Liver (tissue), 9 donors: ENCODE data around the gene NDUFB11. TPM values are rescaled to one million over a fixed set of nuclear protein-coding genes. Genes with fewer than 3 reads are reported as not detected.

Source experiments
- DNase-seq: peaks from one replicate; pipeline ENCODE4 v3.0.0-alpha.2; 2017; ENCODE audit warnings: low spot score
- H3K27ac ChIP-seq, 2 donors: one replicate each; pipeline ENCODE4 v1.7.0; 2013; ENCODE audit warnings: inconsistent platforms in 2 of 2, low read length in 2 of 2, control low read depth in 1 of 2, low read depth in 1 of 2, mild to moderate bottlenecking in 1 of 2
- H3K27me3 ChIP-seq, 4 donors: one replicate each; pipeline versions ENCODE4 v1.6.1 to v1.7.0; 2013; ENCODE audit warnings: low read length in 3 of 4, inconsistent platforms in 1 of 4, mild to moderate bottlenecking in 1 of 4, moderate library complexity in 1 of 4; ENCODE audit not compliant: control insufficient read depth in 4 of 4, insufficient read depth in 4 of 4
- H3K36me3 ChIP-seq, 4 donors: one replicate each; pipeline versions ENCODE4 v1.6.1 to v1.7.0; 2013; ENCODE audit warnings: low read length in 3 of 4, mild to moderate bottlenecking in 3 of 4, low read depth in 1 of 4, moderate library complexity in 1 of 4; ENCODE audit not compliant: control insufficient read depth in 4 of 4, insufficient read depth in 3 of 4
- H3K4me1 ChIP-seq, 4 donors: one replicate each; pipeline versions ENCODE4 v1.6.1 to v1.7.0; 2013; ENCODE audit warnings: low read length in 3 of 4, mild to moderate bottlenecking in 3 of 4, moderate library complexity in 1 of 4; ENCODE audit not compliant: control insufficient read depth in 4 of 4, insufficient read depth in 4 of 4
- H3K4me3 ChIP-seq, 3 donors: one replicate each; pipeline versions ENCODE4 v1.6.1 to v1.7.0; 2013; ENCODE audit warnings: low read length in 3 of 3, control low read depth in 1 of 3, low read depth in 1 of 3, mild to moderate bottlenecking in 1 of 3
- H3K9ac ChIP-seq, 2 donors: one replicate each; pipeline ENCODE4 v1.7.0; 2013; ENCODE audit warnings: low read length in 2 of 2, mild to moderate bottlenecking in 2 of 2, moderate library complexity in 2 of 2, control low read depth in 1 of 2, low read depth in 1 of 2
- H3K9me3 ChIP-seq, 4 donors: one replicate each; pipeline versions ENCODE4 v1.6.1 to v1.7.0; 2013; ENCODE audit warnings: low read length in 3 of 4; ENCODE audit not compliant: control insufficient read depth in 4 of 4
- EGR1 ChIP-seq, 2 donors: IDR thresholded peaks; 2 replicates each; pipeline ENCODE4 v1.6.1; 2016 to 2018; ENCODE audit warnings: antibody characterized with exemption in 2 of 2, low read depth in 2 of 2
- FOXA1 ChIP-seq: IDR thresholded peaks from 2 replicates; pipeline ENCODE4 v1.6.1; 2016; ENCODE audit warnings: antibody characterized with exemption
- FOXA2 ChIP-seq: IDR thresholded peaks from 2 replicates; pipeline ENCODE4 v1.6.1; 2016; ENCODE audit warnings: antibody characterized with exemption
- GABPA ChIP-seq, 2 donors: IDR thresholded peaks in 1 of 2; conservative IDR thresholded peaks in 1 of 2; 2 replicates each; pipeline ENCODE4 v1.6.1; 2016; ENCODE audit warnings: antibody characterized with exemption in 2 of 2, mild to moderate bottlenecking in 1 of 2, moderate library complexity in 1 of 2
- HNF4A ChIP-seq, 2 donors: conservative IDR thresholded peaks; 2 replicates each; pipeline ENCODE4 v1.6.1; 2016; ENCODE audit warnings: antibody characterized with exemption in 2 of 2, mild to moderate bottlenecking in 2 of 2
- HNF4G ChIP-seq: IDR thresholded peaks from 2 replicates; pipeline ENCODE4 v1.6.1; 2016; ENCODE audit warnings: antibody characterized with exemption
- JUND ChIP-seq, 2 donors: IDR thresholded peaks; 2 replicates each; pipeline ENCODE4 v1.6.1; 2016; ENCODE audit warnings: antibody characterized with exemption in 2 of 2
- NR2F2 ChIP-seq: IDR thresholded peaks from 2 replicates; pipeline ENCODE4 v1.6.1; 2016; ENCODE audit warnings: antibody characterized with exemption
- RAD21 ChIP-seq, 2 donors: IDR thresholded peaks; 2 replicates each; pipeline ENCODE4 v1.6.1; 2016; ENCODE audit warnings: antibody characterized with exemption in 2 of 2, mild to moderate bottlenecking in 2 of 2
- RXRA ChIP-seq, 2 donors: IDR thresholded peaks; 2 replicates each; pipeline ENCODE4 v1.6.1; 2017 to 2018; ENCODE audit warnings: antibody characterized with exemption in 2 of 2, mild to moderate bottlenecking in 1 of 2
- SP1 ChIP-seq: IDR thresholded peaks from 2 replicates; pipeline ENCODE4 v1.6.1; 2018; ENCODE audit warnings: antibody characterized with exemption, mild to moderate bottlenecking
- TAF1 ChIP-seq: conservative IDR thresholded peaks from 2 replicates; pipeline ENCODE4 v1.6.1; 2016; ENCODE audit warnings: antibody characterized with exemption, mild to moderate bottlenecking
- YY1 ChIP-seq: IDR thresholded peaks from 2 replicates; pipeline ENCODE4 v1.6.1; 2016; ENCODE audit warnings: antibody characterized with exemption, mild to moderate bottlenecking
- ZBTB33 ChIP-seq: IDR thresholded peaks from 2 replicates; pipeline ENCODE4 v1.6.1; 2016; ENCODE audit warnings: antibody characterized with exemption
- WGBS: extraction: QIAGEN DNeasy Blood & Tissue Kit; methylation state at CpG from one replicate; pipeline ENCODE4 v1.1.7; 2013; 5-methylcytosine and 5-hydroxymethylcytosine counted together
- polyA plus RNA-seq, 2 donors: library from polyadenylated mRNA; stranded (reverse) in 1 of 2; unstranded in 1 of 2; fragments of 200-250 nt in 1 of 2; fragments of >200 nt in 1 of 2; fragmentation: Nextera tagmentation in 1 of 2; extraction: Ambion mirVana in 1 of 2; gene quantifications; one replicate each; pipeline versions ENCODE4 v1.2.1 to v1.2.3, GENCODE V29; 2013 to 2015
- total RNA-seq, 2 donors: library from RNA; depleted of rRNA; stranded (reverse); fragments of >200 nt; gene quantifications; one replicate each; pipeline ENCODE4 v1.2.3, GENCODE V29; 2014
- TF ChIP-seq, protein P1 (sequence below): IDR thresholded peaks from 2 replicates; pipeline ENCODE4 v1.6.1; 2016; ENCODE audit warnings: antibody characterized with exemption
- TF ChIP-seq, protein P2 (sequence below): IDR thresholded peaks from 2 replicates; pipeline ENCODE4 v1.6.1; 2016; ENCODE audit warnings: antibody characterized with exemption
- TF ChIP-seq, protein P3 (sequence below): IDR thresholded peaks from 2 replicates; pipeline ENCODE4 v1.6.1; 2016; ENCODE audit warnings: antibody characterized with exemption, mild to moderate bottlenecking
- donor health status: healthy.
- donor health status: healthy.
- donor health status: healthy.
- donor health status: healthy.
- donor health status: healthy.

The NDUFB11 gene
- total and polyA plus RNA-seq, 4 donors = 23.6 to 127 (median 66.5) TPM

GRCh38 chrX:47169726-47170515 is 25.4 kb upstream of the NDUFB11 start:
- Histone ChIP-seq H3K27ac (no peak overlapping the region), H3K9me3 (no peaks in the 10 kb centered on the region), H3K4me1 (peaks cover 0 to 5% (median 1%) of the 10 kb centered on the region in 4 donors), H3K27me3 (no peaks in the 10 kb centered on the region), H3K9ac (no peak overlapping the region), H3K36me3 (peaks cover 3 to 22% (median 9%) of the 10 kb centered on the region in 4 donors), H3K4me3 (no peak overlapping the region)
- WGBS = 80% methylated on average over 13 of the region's 13 CpGs
- TF ChIP-seq ZBTB33 = no peak
- TF ChIP-seq FOXA1 = no peak
- TF ChIP-seq, protein P1, sequence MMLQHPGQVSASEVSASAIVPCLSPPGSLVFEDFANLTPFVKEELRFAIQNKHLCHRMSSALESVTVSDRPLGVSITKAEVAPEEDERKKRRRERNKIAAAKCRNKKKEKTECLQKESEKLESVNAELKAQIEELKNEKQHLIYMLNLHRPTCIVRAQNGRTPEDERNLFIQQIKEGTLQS = no peak
- TF ChIP-seq EGR1 (IDR thresholded peaks at IDR 0.05; ENCODE audit: low read depth in 2 of 2) = no peak
- TF ChIP-seq RXRA (IDR thresholded peaks at IDR 0.05) = no peak
- TF ChIP-seq, protein P2, sequence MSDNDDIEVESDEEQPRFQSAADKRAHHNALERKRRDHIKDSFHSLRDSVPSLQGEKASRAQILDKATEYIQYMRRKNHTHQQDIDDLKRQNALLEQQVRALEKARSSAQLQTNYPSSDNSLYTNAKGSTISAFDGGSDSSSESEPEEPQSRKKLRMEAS = no peak
- no peak for TF ChIP-seq YY1
- TF ChIP-seq RAD21 (IDR thresholded peaks at IDR 0.05) = no peak
- TF ChIP-seq SP1 = no peak
- TF ChIP-seq HNF4G = no peak
- TF ChIP-seq, protein P3, sequence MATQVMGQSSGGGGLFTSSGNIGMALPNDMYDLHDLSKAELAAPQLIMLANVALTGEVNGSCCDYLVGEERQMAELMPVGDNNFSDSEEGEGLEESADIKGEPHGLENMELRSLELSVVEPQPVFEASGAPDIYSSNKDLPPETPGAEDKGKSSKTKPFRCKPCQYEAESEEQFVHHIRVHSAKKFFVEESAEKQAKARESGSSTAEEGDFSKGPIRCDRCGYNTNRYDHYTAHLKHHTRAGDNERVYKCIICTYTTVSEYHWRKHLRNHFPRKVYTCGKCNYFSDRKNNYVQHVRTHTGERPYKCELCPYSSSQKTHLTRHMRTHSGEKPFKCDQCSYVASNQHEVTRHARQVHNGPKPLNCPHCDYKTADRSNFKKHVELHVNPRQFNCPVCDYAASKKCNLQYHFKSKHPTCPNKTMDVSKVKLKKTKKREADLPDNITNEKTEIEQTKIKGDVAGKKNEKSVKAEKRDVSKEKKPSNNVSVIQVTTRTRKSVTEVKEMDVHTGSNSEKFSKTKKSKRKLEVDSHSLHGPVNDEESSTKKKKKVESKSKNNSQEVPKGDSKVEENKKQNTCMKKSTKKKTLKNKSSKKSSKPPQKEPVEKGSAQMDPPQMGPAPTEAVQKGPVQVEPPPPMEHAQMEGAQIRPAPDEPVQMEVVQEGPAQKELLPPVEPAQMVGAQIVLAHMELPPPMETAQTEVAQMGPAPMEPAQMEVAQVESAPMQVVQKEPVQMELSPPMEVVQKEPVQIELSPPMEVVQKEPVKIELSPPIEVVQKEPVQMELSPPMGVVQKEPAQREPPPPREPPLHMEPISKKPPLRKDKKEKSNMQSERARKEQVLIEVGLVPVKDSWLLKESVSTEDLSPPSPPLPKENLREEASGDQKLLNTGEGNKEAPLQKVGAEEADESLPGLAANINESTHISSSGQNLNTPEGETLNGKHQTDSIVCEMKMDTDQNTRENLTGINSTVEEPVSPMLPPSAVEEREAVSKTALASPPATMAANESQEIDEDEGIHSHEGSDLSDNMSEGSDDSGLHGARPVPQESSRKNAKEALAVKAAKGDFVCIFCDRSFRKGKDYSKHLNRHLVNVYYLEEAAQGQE = no peak
- DNase-seq = no peak

- H3K9ac ChIP-seq = no peak overlapping the region
- TF ChIP-seq GABPA (IDR thresholded peaks at IDR 0.05 in 1 of 2, conservative IDR thresholded peaks at IDR 0.05 in 1 of 2) (no peak), HNF4G (no peak), TAF1 (no peak), RAD21 (IDR thresholded peaks at IDR 0.05) (no peak), JUND (IDR thresholded peaks at IDR 0.05) (no peak), ZBTB33 (no peak), HNF4A (conservative IDR thresholded peaks at IDR 0.05) (no peak), FOXA2 (no peak), FOXA1 (no peak), NR2F2 (no peak)
- TF ChIP-seq, protein P2 = no peak
- TF ChIP-seq, protein P1 = no peak
- TF ChIP-seq, protein P3 = no peak
- peaks cover 2 to 10% (median 4%) of the 10 kb centered on the region in 4 donors for H3K4me1 ChIP-seq
- H3K9me3 ChIP-seq = no peaks in the 10 kb centered on the region
- no peak overlapping the region for H3K4me3 ChIP-seq
- no peaks in the 10 kb centered on the region for H3K27me3 ChIP-seq
- H3K27ac ChIP-seq = no peak overlapping the region
- no peak for DNase-seq
- WGBS = 92% methylated on average over 19 of the region's 19 CpGs
- H3K36me3 ChIP-seq = peaks cover 3 to 19% (median 8%) of the 10 kb centered on the region in 4 donors
Observed at GRCh38 chrX:47169273-47169672, 24.8 kb upstream of the NDUFB11 start.
